GM12874 (cell line): ENCODE data around the gene JTB.

ENCODE experiments used
- CTCF ChIP-seq: IDR thresholded peaks from 2 replicates; pipeline ENCODE4 v1.5.1; 2011; ENCODE audit warnings: low read depth, mild to moderate bottlenecking, control low read depth, low read length, moderate library complexity; ENCODE audit not compliant: insufficient read depth

Gene JTB

GRCh38 chr1:153962088-153963029, 15.1 kb downstream of the JTB start:
- TF ChIP-seq CTCF: no peak

- no peak for TF ChIP-seq CTCF
Observed at GRCh38 chr1:153961421-153961820, 16.1 kb downstream of the JTB start.

GRCh38 chr1:153960206-153960605, 17.3 kb downstream of the JTB start:
- no peak for TF ChIP-seq CTCF

- no peak for TF ChIP-seq CTCF
Observed at GRCh38 chr1:153959454-153959853, 18.0 kb downstream of the JTB start.

GRCh38 chr1:153958961-153959260, 18.6 kb downstream of the JTB start:
- TF ChIP-seq CTCF: no peak

- no peak for TF ChIP-seq CTCF
Observed at GRCh38 chr1:153958111-153958960, 19.1 kb downstream of the JTB start, which contains the start of gene CRTC2. CRTC2 (minus strand) TSS chr1:153958612; CDS start chr1:153958497, 115 bp downstream.

- TF ChIP-seq CTCF: no peak
Observed at GRCh38 chr1:153957744-153958110, 19.7 kb downstream of the JTB start.
